Panc1 (cell line): Measurements from ENCODE around the gene PRDX2. TPM values are rescaled to one million over a fixed set of nuclear protein-coding genes. Genes with fewer than 3 reads are reported as not detected.

ENCODE experiments used
- ATAC-seq: fragments of 200-7000 bp; cut with Tn5 transposase; 2 replicates; pipeline ENCODE4 v1.9.1; 2020; ENCODE audit warnings: mild to moderate bottlenecking, moderate library complexity
- BruUV-seq: library from RNA; stranded (reverse); fragments of 400-500 nt; replicated peaks from 2 replicates; lab custom pipeline; 2021; lab: Mats Ljungman, UMichigan
- CTCF ChIA-PET: fragments of 300-600 bp; sonication (Branson Sonifier 250); formaldehyde crosslinking; loops from one replicate; lab custom pipeline; 2022; ENCODE audit warnings: antibody characterized with exemption; lab: Charles Lee
- POLR2A ChIA-PET: fragments of 300-600 bp; sonication (Branson Sonifier 250); formaldehyde crosslinking; loops from one replicate; lab custom pipeline; 2022; ENCODE audit warnings: antibody characterized with exemption; lab: Charles Lee
- DNase-seq: peaks from one replicate; pipeline ENCODE4 v3.0.0-alpha.2; 2010; ENCODE audit warnings: low read depth, low spot score
- H3K27ac ChIP-seq: 2 replicates; pipeline ENCODE4 v1.5.1; 2011; ENCODE audit warnings: mild to moderate bottlenecking, low read length, inconsistent platforms
- H3K27me3 ChIP-seq: fragments of 200-500 bp; sonication (Bioruptor generic); 2 replicates; pipeline ENCODE4 v1.6.0; 2014; ENCODE audit warnings: low read length, inconsistent platforms; ENCODE audit not compliant: control insufficient read depth, insufficient read depth
- H3K36me3 ChIP-seq: fragments of 200-500 bp; sonication (Bioruptor generic); 2 replicates; pipeline ENCODE4 v1.5.1; 2014; ENCODE audit warnings: inconsistent platforms, mild to moderate bottlenecking, low read length, moderate library complexity; ENCODE audit not compliant: control insufficient read depth, insufficient read depth
- H3K4me1 ChIP-seq: 2 replicates; pipeline ENCODE4 v1.5.1; 2011; ENCODE audit warnings: inconsistent platforms, mild to moderate bottlenecking, low read length, moderate library complexity; ENCODE audit not compliant: control insufficient read depth, insufficient read depth
- H3K4me3 ChIP-seq, 2 experiments: 2 replicates each; pipeline ENCODE4 v1.5.1; 2011 to 2012; ENCODE audit warnings: low read depth in 2 of 2, low read length in 2 of 2, mild to moderate bottlenecking in 2 of 2, inconsistent platforms in 1 of 2, moderate library complexity in 1 of 2
- H3K9me3 ChIP-seq: fragments of 200-500 bp; sonication (Bioruptor generic); 2 replicates; pipeline ENCODE4 v1.5.1; 2014; ENCODE audit warnings: low read depth, mild to moderate bottlenecking, inconsistent platforms, low read length, moderate library complexity; ENCODE audit not compliant: control insufficient read depth, insufficient read depth
- POLR2AphosphoS5 ChIP-seq: IDR thresholded peaks from 2 replicates; pipeline ENCODE4 v1.6.1; 2012; ENCODE audit warnings: mild to moderate bottlenecking, low read depth, low read length, moderate library complexity
- SIN3A ChIP-seq: IDR thresholded peaks from 2 replicates; pipeline ENCODE4 v1.6.1; 2012; ENCODE audit warnings: low read depth, mild to moderate bottlenecking, low read length, moderate library complexity, borderline replicate concordance; ENCODE audit not compliant: insufficient read depth
- TCF7L2 ChIP-seq: IDR thresholded peaks from 2 replicates; pipeline ENCODE4 v1.6.1; 2011; ENCODE audit warnings: mild to moderate bottlenecking, low read depth, low read length, inconsistent platforms
- in situ Hi-C: cut with HindIII; loops from 2 replicates; pipeline ENCODE4 v1.10.0; 2016; ENCODE audit warnings: low sequenced_read_pairs, low pct_unique_long_range_greater_than_20kb
- intact Hi-C: fragments of 100-400 bp; cut with micrococcal nuclease; formaldehyde crosslinking; loops from one replicate; pipeline ENCODE4 v1.10.0; 2022; ENCODE audit not compliant: unreplicated experiment
- total RNA-seq: library from RNA; stranded (reverse); gene quantifications from one replicate; pipeline ENCODE4 v1.2.1, GENCODE V29; 2021; ENCODE audit not compliant: unreplicated experiment
- TF ChIP-seq, protein P1 (sequence below): fragments of 450-650 bp; IDR thresholded peaks from 2 replicates; pipeline ENCODE4 v1.5.1; 2017; ENCODE audit warnings: mild to moderate bottlenecking
- TF ChIP-seq, protein P2 (sequence below), 2 experiments: IDR thresholded peaks; 2 replicates each; pipeline ENCODE4 v1.6.1; 2011 to 2012; ENCODE audit warnings: low read depth in 2 of 2, control low read depth in 1 of 2, low read length in 1 of 2, mild to moderate bottlenecking in 1 of 2, moderate library complexity in 1 of 2; ENCODE audit not compliant: insufficient read depth in 1 of 2

The PRDX2 gene
- total RNA-seq, 1 experiment from 2014 or later: 61.0 TPM

DNA sequence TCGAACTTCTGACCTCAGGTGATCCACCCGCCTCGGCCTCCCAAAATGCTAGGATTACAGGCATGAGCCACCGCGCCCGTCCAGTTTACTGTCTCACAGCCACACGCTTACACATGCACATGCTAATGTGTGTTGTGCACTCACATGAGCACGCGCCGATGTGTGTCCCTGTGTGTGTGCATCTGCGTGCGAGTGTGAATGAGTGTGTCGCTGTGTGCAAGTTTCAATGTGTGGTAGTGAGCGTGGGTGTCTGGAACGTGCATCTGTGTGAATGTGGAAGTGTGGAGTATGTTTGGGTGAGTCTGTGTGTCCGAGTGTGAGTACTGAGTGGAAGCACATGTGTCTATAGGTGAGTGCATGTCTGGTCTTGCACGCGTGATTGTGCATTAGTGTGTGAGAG is 40.9 kb upstream of the PRDX2 start:
- intact Hi-C loops (no loop called here), in situ Hi-C loops (no loop called here)
- H3K27me3 ChIP-seq: no peaks in the 10 kb centered on the region
- BruUV-seq: no TSS peak
- ATAC-seq (no peak), DNase-seq (no peak)
- no peaks in the 10 kb centered on the region; the same call in 1 of the 2 replicates for H3K4me1 ChIP-seq
- no peak for TF ChIP-seq SIN3A
- TF ChIP-seq, protein P1, sequence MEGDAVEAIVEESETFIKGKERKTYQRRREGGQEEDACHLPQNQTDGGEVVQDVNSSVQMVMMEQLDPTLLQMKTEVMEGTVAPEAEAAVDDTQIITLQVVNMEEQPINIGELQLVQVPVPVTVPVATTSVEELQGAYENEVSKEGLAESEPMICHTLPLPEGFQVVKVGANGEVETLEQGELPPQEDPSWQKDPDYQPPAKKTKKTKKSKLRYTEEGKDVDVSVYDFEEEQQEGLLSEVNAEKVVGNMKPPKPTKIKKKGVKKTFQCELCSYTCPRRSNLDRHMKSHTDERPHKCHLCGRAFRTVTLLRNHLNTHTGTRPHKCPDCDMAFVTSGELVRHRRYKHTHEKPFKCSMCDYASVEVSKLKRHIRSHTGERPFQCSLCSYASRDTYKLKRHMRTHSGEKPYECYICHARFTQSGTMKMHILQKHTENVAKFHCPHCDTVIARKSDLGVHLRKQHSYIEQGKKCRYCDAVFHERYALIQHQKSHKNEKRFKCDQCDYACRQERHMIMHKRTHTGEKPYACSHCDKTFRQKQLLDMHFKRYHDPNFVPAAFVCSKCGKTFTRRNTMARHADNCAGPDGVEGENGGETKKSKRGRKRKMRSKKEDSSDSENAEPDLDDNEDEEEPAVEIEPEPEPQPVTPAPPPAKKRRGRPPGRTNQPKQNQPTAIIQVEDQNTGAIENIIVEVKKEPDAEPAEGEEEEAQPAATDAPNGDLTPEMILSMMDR: no peak
- TF ChIP-seq, protein P2, sequence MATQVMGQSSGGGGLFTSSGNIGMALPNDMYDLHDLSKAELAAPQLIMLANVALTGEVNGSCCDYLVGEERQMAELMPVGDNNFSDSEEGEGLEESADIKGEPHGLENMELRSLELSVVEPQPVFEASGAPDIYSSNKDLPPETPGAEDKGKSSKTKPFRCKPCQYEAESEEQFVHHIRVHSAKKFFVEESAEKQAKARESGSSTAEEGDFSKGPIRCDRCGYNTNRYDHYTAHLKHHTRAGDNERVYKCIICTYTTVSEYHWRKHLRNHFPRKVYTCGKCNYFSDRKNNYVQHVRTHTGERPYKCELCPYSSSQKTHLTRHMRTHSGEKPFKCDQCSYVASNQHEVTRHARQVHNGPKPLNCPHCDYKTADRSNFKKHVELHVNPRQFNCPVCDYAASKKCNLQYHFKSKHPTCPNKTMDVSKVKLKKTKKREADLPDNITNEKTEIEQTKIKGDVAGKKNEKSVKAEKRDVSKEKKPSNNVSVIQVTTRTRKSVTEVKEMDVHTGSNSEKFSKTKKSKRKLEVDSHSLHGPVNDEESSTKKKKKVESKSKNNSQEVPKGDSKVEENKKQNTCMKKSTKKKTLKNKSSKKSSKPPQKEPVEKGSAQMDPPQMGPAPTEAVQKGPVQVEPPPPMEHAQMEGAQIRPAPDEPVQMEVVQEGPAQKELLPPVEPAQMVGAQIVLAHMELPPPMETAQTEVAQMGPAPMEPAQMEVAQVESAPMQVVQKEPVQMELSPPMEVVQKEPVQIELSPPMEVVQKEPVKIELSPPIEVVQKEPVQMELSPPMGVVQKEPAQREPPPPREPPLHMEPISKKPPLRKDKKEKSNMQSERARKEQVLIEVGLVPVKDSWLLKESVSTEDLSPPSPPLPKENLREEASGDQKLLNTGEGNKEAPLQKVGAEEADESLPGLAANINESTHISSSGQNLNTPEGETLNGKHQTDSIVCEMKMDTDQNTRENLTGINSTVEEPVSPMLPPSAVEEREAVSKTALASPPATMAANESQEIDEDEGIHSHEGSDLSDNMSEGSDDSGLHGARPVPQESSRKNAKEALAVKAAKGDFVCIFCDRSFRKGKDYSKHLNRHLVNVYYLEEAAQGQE (IDR thresholded peaks at IDR 0.05; ENCODE audit: insufficient read depth in 1 of 2, low read depth in 2 of 2, low read length in 1 of 2): no peak
- no peak for TF ChIP-seq POLR2AphosphoS5
- no peak for TF ChIP-seq TCF7L2
- no peak overlapping the region for H3K27ac ChIP-seq
- H3K36me3 ChIP-seq: no peaks in the 10 kb centered on the region; the same call in 1 of the 2 replicates
- ChIA-PET CTCF (no interaction called here), POLR2A (no interaction called here)
- no peaks in the 10 kb centered on the region for H3K9me3 ChIP-seq
- no peak overlapping the region for H3K4me3 ChIP-seq

DNA sequence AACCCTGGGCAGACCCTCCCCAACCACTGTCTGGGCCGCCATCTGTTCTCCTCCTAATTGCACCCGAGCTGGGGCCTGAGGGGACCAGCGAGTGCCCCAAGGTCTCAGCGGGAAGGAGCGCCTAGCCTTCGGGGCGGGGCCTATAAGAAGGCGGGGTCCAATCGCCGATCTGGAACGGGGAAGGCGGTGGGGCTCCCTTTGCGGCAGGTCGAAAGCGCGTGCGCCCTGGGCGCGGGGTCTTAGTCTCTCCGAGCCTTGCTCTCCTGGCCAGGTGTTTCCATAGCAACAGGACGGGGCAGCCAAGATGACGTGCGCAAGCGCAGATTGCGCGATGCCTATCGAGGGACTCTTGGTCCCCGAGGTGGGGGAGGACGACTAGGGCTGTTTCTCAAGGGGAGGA is 39.5 kb upstream of the PRDX2 start:
- CTCF ChIA-PET: no interaction called here
- in situ Hi-C loops: no loop called here

More for the DNA sequence above, 39.5 kb upstream of the PRDX2 start:
- Histone ChIP-seq H3K9me3 (no peaks in the 10 kb centered on the region), H3K4me3 (no peak overlapping the region), H3K27me3 (no peaks in the 10 kb centered on the region), H3K4me1 (peaks cover 4% of the 10 kb centered on the region; the same call in 1 of the 2 replicates), H3K36me3 (no peaks in the 10 kb centered on the region; the same call in 1 of the 2 replicates), H3K27ac (no peak overlapping the region)
- no TSS peak for BruUV-seq
- no peak for DNase-seq
- no peak for ATAC-seq
- POLR2A ChIA-PET: no interaction called here
- intact Hi-C loops: no loop called here
- TF ChIP-seq, protein P2 (IDR thresholded peaks at IDR 0.05; ENCODE audit: insufficient read depth in 1 of 2, low read depth in 2 of 2, low read length in 1 of 2): no peak
- no peak for TF ChIP-seq TCF7L2
- TF ChIP-seq, protein P1: no peak
- TF ChIP-seq POLR2AphosphoS5: no peak
- TF ChIP-seq SIN3A: no peak
